Keratinocyte (primary cell): ENCODE measurements around the gene MAP1LC3B.

Source experiments
- EZH2 ChIP-seq: IDR thresholded peaks from one replicate; pipeline ENCODE4 v1.6.1; 2012; ENCODE audit warnings: inconsistent platforms, mild to moderate bottlenecking, low read length, moderate library complexity
- TF ChIP-seq, protein P1 (sequence below), 3 experiments: IDR thresholded peaks in 1 of 3; conservative IDR thresholded peaks in 1 of 3; optimal IDR thresholded peaks in 1 of 3; 2 replicates in 2 of 3; 3 replicates in 1 of 3; pipeline versions ENCODE3 to v1.5.1; 2011; ENCODE audit warnings: low read length in 3 of 3, mild to moderate bottlenecking in 3 of 3, moderate library complexity in 2 of 3, control low read depth in 1 of 3, inconsistent platforms in 1 of 3; ENCODE audit not compliant: insufficient read depth in 2 of 3; ENCODE audit errors: extremely low read depth in 1 of 3

DNA sequence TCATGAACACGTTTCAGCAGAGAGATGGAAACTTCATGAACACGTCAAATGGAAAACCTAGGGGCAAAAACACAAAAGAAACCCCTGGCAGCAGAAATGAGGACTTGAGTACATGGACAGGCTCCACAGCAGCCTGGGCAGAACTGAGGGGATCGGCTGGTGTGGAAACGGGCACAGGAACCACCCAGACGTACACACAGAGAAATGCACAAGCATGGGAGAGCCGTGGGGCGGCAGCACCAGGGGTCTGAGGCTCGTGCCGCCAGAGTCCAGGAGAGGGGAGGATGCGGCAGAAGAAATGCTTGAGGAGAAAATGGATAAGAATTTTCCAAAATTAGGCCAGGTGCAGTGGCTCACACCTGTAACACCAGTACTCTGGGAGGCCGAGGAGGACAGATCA lies 30.0 kb downstream of the MAP1LC3B start:
- TF ChIP-seq, protein P1, sequence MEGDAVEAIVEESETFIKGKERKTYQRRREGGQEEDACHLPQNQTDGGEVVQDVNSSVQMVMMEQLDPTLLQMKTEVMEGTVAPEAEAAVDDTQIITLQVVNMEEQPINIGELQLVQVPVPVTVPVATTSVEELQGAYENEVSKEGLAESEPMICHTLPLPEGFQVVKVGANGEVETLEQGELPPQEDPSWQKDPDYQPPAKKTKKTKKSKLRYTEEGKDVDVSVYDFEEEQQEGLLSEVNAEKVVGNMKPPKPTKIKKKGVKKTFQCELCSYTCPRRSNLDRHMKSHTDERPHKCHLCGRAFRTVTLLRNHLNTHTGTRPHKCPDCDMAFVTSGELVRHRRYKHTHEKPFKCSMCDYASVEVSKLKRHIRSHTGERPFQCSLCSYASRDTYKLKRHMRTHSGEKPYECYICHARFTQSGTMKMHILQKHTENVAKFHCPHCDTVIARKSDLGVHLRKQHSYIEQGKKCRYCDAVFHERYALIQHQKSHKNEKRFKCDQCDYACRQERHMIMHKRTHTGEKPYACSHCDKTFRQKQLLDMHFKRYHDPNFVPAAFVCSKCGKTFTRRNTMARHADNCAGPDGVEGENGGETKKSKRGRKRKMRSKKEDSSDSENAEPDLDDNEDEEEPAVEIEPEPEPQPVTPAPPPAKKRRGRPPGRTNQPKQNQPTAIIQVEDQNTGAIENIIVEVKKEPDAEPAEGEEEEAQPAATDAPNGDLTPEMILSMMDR (optimal IDR thresholded peaks at IDR 0.05 in 1 of 3, IDR thresholded peaks at IDR 0.05 in 1 of 3, conservative IDR thresholded peaks at IDR 0.05 in 1 of 3; ENCODE audit: extremely low read depth in 1 of 3, insufficient read depth in 2 of 3, low read length in 3 of 3): no peak
- no peak for TF ChIP-seq EZH2
